Breast epithelium (tissue), 4 donors: ENCODE measurements around the gene CCDC33. TPM values are rescaled to one million over a fixed set of nuclear protein-coding genes. Genes with fewer than 3 reads are reported as not detected.

Experiments used
- DNase-seq, 2 donors: peaks; one replicate each; pipeline ENCODE4 v3.0.0-alpha.2; 2019; ENCODE audit warnings: low spot score in 2 of 2
- H3K27ac ChIP-seq, 2 donors: fragments of 200-600 bp; sonication (generic) in 1 of 2; one replicate each; pipeline ENCODE4 v1.5.1; 2016 to 2019; ENCODE audit warnings: mild to moderate bottlenecking in 1 of 2
- H3K27me3 ChIP-seq, 2 donors: fragments of 200-600 bp; sonication (generic) in 1 of 2; one replicate each; pipeline versions ENCODE4 v1.5.1 to v1.6.0; 2017 to 2019; ENCODE audit warnings: control low read depth in 1 of 2, mild to moderate bottlenecking in 1 of 2
- H3K36me3 ChIP-seq: fragments of 200-600 bp; one replicate; pipeline ENCODE4 v1.5.1; 2019
- H3K4me1 ChIP-seq, 2 donors: fragments of 200-600 bp; sonication (generic); one replicate each; pipeline ENCODE4 v1.5.1; 2016 to 2019; ENCODE audit warnings: control low read depth in 1 of 2
- H3K4me3 ChIP-seq, 3 donors: fragments of 200-600 bp; sonication (generic); 1 replicate in 2 of 3; 2 replicates in 1 of 3; pipeline ENCODE4 v1.5.1; 2016 to 2019; ENCODE audit warnings: mild to moderate bottlenecking in 3 of 3, moderate library complexity in 2 of 3
- H3K9me3 ChIP-seq, 2 donors: fragments of 200-600 bp; sonication (generic) in 1 of 2; one replicate each; pipeline ENCODE4 v1.5.1; 2016 to 2019; ENCODE audit warnings: control low read depth in 1 of 2
- POLR2A ChIP-seq: fragments of 450-650 bp; IDR thresholded peaks from one replicate; pipeline ENCODE4 v1.6.1; 2016; ENCODE audit warnings: antibody characterized with exemption, mild to moderate bottlenecking, moderate library complexity
- POLR2AphosphoS5 ChIP-seq, 3 donors: sonication (generic); formaldehyde crosslinking; IDR thresholded peaks; one replicate each; pipeline ENCODE4 v1.6.1; 2017; ENCODE audit warnings: antibody characterized with exemption in 3 of 3
- intact Hi-C: fragments of 100-400 bp; cut with DNase I; formaldehyde crosslinking; loops from one replicate; pipeline ENCODE4 v1.15.1; 2023; ENCODE audit warnings: low total_unique reads
- total RNA-seq, 3 donors: library from RNA; depleted of rRNA; stranded (reverse); fragments of >200 nt; gene quantifications; one replicate each; pipeline ENCODE4 v1.1.0, GENCODE V29; 2016
- TF ChIP-seq, protein P1 (sequence below), 3 donors: fragments of 450-650 bp; IDR thresholded peaks; one replicate each; pipeline ENCODE4 v1.5.1; 2016 to 2017; ENCODE audit warnings: antibody characterized with exemption in 3 of 3, mild to moderate bottlenecking in 3 of 3, moderate library complexity in 3 of 3

Gene CCDC33
- total RNA-seq, 3 donors from 2014 or later = 0.33 TPM; not detected in 2

GRCh38 chr15:74320352-74321247 lies 84.5 kb downstream of the CCDC33 start:
- Histone ChIP-seq H3K36me3 (no peaks in the 10 kb centered on the region), H3K27me3 (no peaks in the 10 kb centered on the region), H3K27ac (peak overlapping the region; percentile 40 to 88), H3K9me3 (no peaks in the 10 kb centered on the region), H3K4me3 (no peak overlapping the region), H3K4me1 (peaks cover 0 to 4% of the 10 kb centered on the region in 2 donors)
- intact Hi-C loops = no loop called here
- no peak for TF ChIP-seq POLR2AphosphoS5 (IDR thresholded peaks at IDR 0.05)
- TF ChIP-seq, protein P1, sequence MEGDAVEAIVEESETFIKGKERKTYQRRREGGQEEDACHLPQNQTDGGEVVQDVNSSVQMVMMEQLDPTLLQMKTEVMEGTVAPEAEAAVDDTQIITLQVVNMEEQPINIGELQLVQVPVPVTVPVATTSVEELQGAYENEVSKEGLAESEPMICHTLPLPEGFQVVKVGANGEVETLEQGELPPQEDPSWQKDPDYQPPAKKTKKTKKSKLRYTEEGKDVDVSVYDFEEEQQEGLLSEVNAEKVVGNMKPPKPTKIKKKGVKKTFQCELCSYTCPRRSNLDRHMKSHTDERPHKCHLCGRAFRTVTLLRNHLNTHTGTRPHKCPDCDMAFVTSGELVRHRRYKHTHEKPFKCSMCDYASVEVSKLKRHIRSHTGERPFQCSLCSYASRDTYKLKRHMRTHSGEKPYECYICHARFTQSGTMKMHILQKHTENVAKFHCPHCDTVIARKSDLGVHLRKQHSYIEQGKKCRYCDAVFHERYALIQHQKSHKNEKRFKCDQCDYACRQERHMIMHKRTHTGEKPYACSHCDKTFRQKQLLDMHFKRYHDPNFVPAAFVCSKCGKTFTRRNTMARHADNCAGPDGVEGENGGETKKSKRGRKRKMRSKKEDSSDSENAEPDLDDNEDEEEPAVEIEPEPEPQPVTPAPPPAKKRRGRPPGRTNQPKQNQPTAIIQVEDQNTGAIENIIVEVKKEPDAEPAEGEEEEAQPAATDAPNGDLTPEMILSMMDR (IDR thresholded peaks at IDR 0.05) = peak; percentile 19 to 44 (median 23)
- peak in 1 of 2 donors; percentile 20 for DNase-seq

DNA sequence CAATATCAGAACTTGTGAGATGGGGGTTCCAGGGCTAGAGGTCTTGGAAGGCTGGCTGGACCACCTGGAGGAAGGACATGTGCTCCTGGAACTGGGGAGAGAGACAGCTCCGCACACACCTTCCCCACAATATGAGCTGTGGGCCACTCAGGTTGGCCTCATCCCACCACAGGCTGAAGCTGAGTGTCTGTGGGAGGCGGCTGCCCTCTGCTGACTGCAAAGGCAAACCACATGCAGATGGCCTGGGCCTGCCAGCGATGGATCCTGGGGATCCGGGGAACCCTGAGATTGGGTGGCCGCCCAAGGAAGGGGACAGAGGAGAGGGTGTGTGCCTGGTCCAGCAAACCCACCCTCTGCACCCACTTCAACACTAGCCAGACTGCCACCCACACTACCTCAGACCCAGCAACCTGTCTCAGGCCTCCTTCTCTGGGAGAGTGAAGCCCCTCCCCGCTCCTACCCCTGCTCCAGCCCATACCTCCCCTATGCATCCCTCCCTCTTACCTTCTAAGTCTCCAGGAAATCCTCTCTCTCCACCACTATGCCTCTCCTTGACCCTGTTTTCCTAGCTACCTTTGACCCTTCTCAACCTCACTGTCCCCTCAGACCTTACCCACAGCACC lies 86.5 kb downstream of the CCDC33 start:
- peak; percentile 23 to 56 for DNase-seq
- TF ChIP-seq POLR2A = no peak
- TF ChIP-seq, protein P1 (IDR thresholded peaks at IDR 0.05) = peak in 2 of 3 donors; percentile 56 to 78
- no peak for TF ChIP-seq POLR2AphosphoS5 (IDR thresholded peaks at IDR 0.05)
- intact Hi-C loops = no loop called here
- Histone ChIP-seq H3K27me3 (no peaks in the 10 kb centered on the region), H3K9me3 (no peaks in the 10 kb centered on the region), H3K27ac (no peak overlapping the region), H3K4me3 (no peak overlapping the region), H3K36me3 (no peaks in the 10 kb centered on the region), H3K4me1 (peaks cover 0 to 4% of the 10 kb centered on the region in 2 donors)

DNA sequence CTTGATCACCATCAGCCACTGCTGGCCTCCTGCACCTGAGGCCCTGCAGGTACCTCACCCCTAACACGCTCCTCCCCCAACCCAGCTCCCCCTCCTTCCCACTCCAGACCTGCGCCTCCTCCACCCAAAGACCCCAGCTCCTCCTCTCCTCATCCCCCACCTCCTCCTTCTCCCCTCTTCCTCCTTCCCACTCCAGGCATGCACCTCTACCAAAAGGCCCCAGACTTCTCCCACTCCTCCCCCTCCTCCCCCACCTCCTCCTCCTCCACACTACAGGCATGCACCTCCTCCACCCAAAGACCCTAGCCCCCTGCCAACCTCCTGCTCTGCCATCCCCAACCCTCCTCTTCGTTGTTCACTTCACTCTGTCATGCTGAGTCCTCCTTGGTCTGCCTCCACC lies 88.6 kb downstream of the CCDC33 start:
- no peaks in the 10 kb centered on the region for H3K36me3 ChIP-seq
- no peak overlapping the region for H3K4me3 ChIP-seq
- peaks cover 0 to under 1% of the 10 kb centered on the region in 2 donors for H3K4me1 ChIP-seq
- H3K27ac ChIP-seq = no peak overlapping the region
- no peaks in the 10 kb centered on the region for H3K27me3 ChIP-seq
- H3K9me3 ChIP-seq = no peaks in the 10 kb centered on the region
- DNase-seq = no peak
- no peak for TF ChIP-seq POLR2AphosphoS5 (IDR thresholded peaks at IDR 0.05)
- TF ChIP-seq, protein P1 (IDR thresholded peaks at IDR 0.05) = no peak
- no peak for TF ChIP-seq POLR2A
- intact Hi-C loops = no loop called here

- Histone ChIP-seq H3K27me3 (no peaks in the 10 kb centered on the region), H3K36me3 (no peaks in the 10 kb centered on the region), H3K9me3 (no peaks in the 10 kb centered on the region), H3K27ac (no peak overlapping the region), H3K4me1 (no peaks in the 10 kb centered on the region), H3K4me3 (no peak overlapping the region)
- no peak for DNase-seq
- TF ChIP-seq POLR2AphosphoS5 (IDR thresholded peaks at IDR 0.05) = no peak
- TF ChIP-seq, protein P1 (IDR thresholded peaks at IDR 0.05) = no peak
- TF ChIP-seq POLR2A = no peak
- intact Hi-C loops = no loop called here
These were observed 90.6 kb downstream of the CCDC33 start for GRCh38 chr15:74326746-74327145.

- no peaks in the 10 kb centered on the region for H3K36me3 ChIP-seq
- H3K4me3 ChIP-seq = no peak overlapping the region
- H3K9me3 ChIP-seq = no peaks in the 10 kb centered on the region
- intact Hi-C loops = no loop called here
- H3K27me3 ChIP-seq = no peaks in the 10 kb centered on the region
- H3K4me1 ChIP-seq = no peaks in the 10 kb centered on the region
- no peak for DNase-seq
- H3K27ac ChIP-seq = no peak overlapping the region
- TF ChIP-seq POLR2A (no peak), POLR2AphosphoS5 (IDR thresholded peaks at IDR 0.05) (no peak)
- TF ChIP-seq, protein P1 (IDR thresholded peaks at IDR 0.05) = no peak
These were observed 91.6 kb downstream of the CCDC33 start for GRCh38 chr15:74327756-74328155.
